Smooth muscle cell (in vitro differentiated cells): ENCODE results near the gene EID1. TPM values are rescaled to one million over a fixed set of nuclear protein-coding genes. Genes with fewer than 3 reads are reported as not detected.
"Not testable (repeated sequence)": the region's sequence is repeated elsewhere in the genome, so short reads cannot be mapped to it uniquely, and the experiment has no call there.

Experiments
- DNase-seq: peaks from one replicate; lab custom pipeline; 2025; ENCODE audit not compliant: unreplicated experiment; lab: John Stamatoyannopoulos, UW
- H2AFZ ChIP-seq: fragments of 200-600 bp; sonication (generic); 2 replicates; pipeline ENCODE4 v1.6.0; 2016; ENCODE audit warnings: antibody characterized with exemption, low read depth, mild to moderate bottlenecking
- H3F3A ChIP-seq: fragments of 200-600 bp; sonication (generic); 2 replicates; pipeline ENCODE4 v1.6.0; 2017; ENCODE audit warnings: antibody characterized with exemption, low read depth
- H3K27ac ChIP-seq: fragments of 200-600 bp; sonication (generic); 2 replicates; pipeline ENCODE4 v1.5.1; 2016; ENCODE audit warnings: low read depth, mild to moderate bottlenecking
- H3K27me3 ChIP-seq: fragments of 200-600 bp; sonication (generic); 2 replicates; pipeline ENCODE4 v1.6.1; 2016; ENCODE audit warnings: low read depth, mild to moderate bottlenecking
- H3K36me3 ChIP-seq: fragments of 200-600 bp; sonication (generic); 2 replicates; pipeline ENCODE4 v1.5.1; 2016; ENCODE audit warnings: low read depth
- H3K4me1 ChIP-seq: fragments of 200-600 bp; sonication (generic); 2 replicates; pipeline ENCODE4 v1.5.1; 2016; ENCODE audit warnings: low read depth
- H3K4me2 ChIP-seq: fragments of 200-600 bp; sonication (generic); 2 replicates; pipeline ENCODE4 v1.6.0; 2016; ENCODE audit warnings: mild to moderate bottlenecking
- H3K4me3 ChIP-seq: fragments of 200-600 bp; sonication (generic); 2 replicates; pipeline ENCODE4 v1.5.1; 2016; ENCODE audit warnings: mild to moderate bottlenecking
- H3K79me2 ChIP-seq: fragments of 200-600 bp; sonication (generic); 2 replicates; pipeline ENCODE4 v1.6.0; 2016; ENCODE audit warnings: low read depth, mild to moderate bottlenecking
- H3K9ac ChIP-seq: fragments of 200-600 bp; sonication (generic); 2 replicates; pipeline ENCODE4 v1.6.0; 2016; ENCODE audit warnings: low read depth
- H3K9me3 ChIP-seq: fragments of 200-600 bp; sonication (generic); replicated peaks from 2 replicates; pipeline ENCODE4 v1.5.1; 2016; ENCODE audit warnings: low read depth
- H4K20me1 ChIP-seq: fragments of 200-600 bp; sonication (generic); 2 replicates; pipeline ENCODE4 v1.6.0; 2016; ENCODE audit warnings: low read depth
- WGBS: methylation state at CpG from one replicate; pipeline ENCODE4 v1.1.7; 2016; ENCODE audit warnings: low lambda C conversion rate; 5-methylcytosine and 5-hydroxymethylcytosine counted together
- polyA plus RNA-seq: library from polyadenylated mRNA; unstranded; fragments of >200 nt; fragmentation: Nextera tagmentation; extraction: Ambion mirVana; gene quantifications from 2 replicates; pipeline ENCODE4 v1.2.1, GENCODE V29; 2016
- total RNA-seq: library from RNA; depleted of rRNA; stranded (reverse); fragments of >200 nt; gene quantifications from 2 replicates; pipeline ENCODE4 v1.2.3, GENCODE V29; 2014
- TF ChIP-seq, protein P1 (sequence below): fragments of 200-600 bp; sonication (generic); IDR thresholded peaks from 2 replicates; pipeline ENCODE4 v1.5.1; 2017; ENCODE audit warnings: borderline replicate concordance, mild to moderate bottlenecking, antibody characterized with exemption; ENCODE audit not compliant: insufficient read depth, poor library complexity, severe bottlenecking

The EID1 gene
- total and polyA plus RNA-seq, 2 experiments from 2014 or later, result 216 to 316 TPM

DNA sequence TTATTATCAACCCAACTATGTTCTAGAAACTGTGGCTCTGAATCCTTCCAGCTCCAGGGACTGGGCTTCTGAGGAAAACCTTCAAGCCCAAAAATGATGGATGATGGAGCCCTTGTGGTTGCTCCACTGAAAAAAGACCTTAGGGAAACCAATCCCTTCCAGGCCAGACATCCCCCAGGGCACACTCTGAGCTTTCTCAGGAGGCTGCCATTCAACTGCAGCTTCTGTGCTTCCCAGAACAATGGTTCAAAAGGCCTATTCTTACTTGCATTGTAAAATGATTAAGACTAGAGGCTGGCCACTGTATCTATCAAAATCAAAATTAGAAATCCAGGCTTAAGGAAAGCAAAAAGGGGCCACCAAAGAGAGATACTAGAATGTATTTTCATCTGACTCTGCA lies 27.3 kb downstream of the EID1 start:
- H3K27ac ChIP-seq, result no peak overlapping the region
- no peaks in the 10 kb centered on the region for H3K27me3 ChIP-seq
- H3K4me2 ChIP-seq, result no peak overlapping the region
- no peaks in the 10 kb centered on the region for H4K20me1 ChIP-seq
- H2AFZ ChIP-seq, result no peak overlapping the region
- no peaks in the 10 kb centered on the region for H3K9me3 ChIP-seq
- H3K79me2 ChIP-seq, result no peaks in the 10 kb centered on the region
- H3K4me3 ChIP-seq, result no peak overlapping the region
- H3K36me3 ChIP-seq, result no peaks in the 10 kb centered on the region
- DNase-seq, result no peak
- TF ChIP-seq, protein P1, sequence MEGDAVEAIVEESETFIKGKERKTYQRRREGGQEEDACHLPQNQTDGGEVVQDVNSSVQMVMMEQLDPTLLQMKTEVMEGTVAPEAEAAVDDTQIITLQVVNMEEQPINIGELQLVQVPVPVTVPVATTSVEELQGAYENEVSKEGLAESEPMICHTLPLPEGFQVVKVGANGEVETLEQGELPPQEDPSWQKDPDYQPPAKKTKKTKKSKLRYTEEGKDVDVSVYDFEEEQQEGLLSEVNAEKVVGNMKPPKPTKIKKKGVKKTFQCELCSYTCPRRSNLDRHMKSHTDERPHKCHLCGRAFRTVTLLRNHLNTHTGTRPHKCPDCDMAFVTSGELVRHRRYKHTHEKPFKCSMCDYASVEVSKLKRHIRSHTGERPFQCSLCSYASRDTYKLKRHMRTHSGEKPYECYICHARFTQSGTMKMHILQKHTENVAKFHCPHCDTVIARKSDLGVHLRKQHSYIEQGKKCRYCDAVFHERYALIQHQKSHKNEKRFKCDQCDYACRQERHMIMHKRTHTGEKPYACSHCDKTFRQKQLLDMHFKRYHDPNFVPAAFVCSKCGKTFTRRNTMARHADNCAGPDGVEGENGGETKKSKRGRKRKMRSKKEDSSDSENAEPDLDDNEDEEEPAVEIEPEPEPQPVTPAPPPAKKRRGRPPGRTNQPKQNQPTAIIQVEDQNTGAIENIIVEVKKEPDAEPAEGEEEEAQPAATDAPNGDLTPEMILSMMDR, result no peak
- H3F3A ChIP-seq, result no peaks in the 10 kb centered on the region
- no peak overlapping the region for H3K9ac ChIP-seq
- H3K4me1 ChIP-seq, result no peaks in the 10 kb centered on the region

DNA sequence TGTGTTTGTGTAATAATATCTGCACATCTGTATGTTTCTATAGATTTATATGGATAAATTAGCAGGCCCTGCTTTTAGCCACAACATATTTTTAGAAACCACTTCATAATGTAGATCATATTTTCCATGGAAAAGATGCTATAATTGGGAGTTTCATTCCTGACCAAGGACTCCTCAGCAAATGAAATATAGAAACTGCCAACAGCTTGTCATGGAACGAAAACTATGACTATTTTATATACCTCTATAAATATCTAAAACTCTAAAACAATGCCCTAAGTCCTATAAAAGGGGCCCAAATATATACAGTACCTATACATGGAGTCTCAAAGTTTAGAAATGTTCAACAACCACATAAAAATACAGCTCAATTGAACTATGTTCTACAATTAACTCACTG lies 27.9 kb downstream of the EID1 start:
- TF ChIP-seq, protein P1, result no peak
- no peak overlapping the region for H3K4me2 ChIP-seq
- no peak overlapping the region for H3K9ac ChIP-seq
- no peaks in the 10 kb centered on the region for H3K27me3 ChIP-seq
- no peak for DNase-seq
- H4K20me1 ChIP-seq, result no peaks in the 10 kb centered on the region
- no peak overlapping the region for H3K27ac ChIP-seq
- H3K4me1 ChIP-seq, result no peaks in the 10 kb centered on the region
- no peaks in the 10 kb centered on the region for H3K36me3 ChIP-seq
- no peaks in the 10 kb centered on the region for H3F3A ChIP-seq
- H2AFZ ChIP-seq, result no peak overlapping the region
- H3K9me3 ChIP-seq, result no peaks in the 10 kb centered on the region
- 93% methylated on average over 1 of the region's 1 CpG for WGBS
- no peaks in the 10 kb centered on the region for H3K79me2 ChIP-seq
- no peak overlapping the region for H3K4me3 ChIP-seq

DNA sequence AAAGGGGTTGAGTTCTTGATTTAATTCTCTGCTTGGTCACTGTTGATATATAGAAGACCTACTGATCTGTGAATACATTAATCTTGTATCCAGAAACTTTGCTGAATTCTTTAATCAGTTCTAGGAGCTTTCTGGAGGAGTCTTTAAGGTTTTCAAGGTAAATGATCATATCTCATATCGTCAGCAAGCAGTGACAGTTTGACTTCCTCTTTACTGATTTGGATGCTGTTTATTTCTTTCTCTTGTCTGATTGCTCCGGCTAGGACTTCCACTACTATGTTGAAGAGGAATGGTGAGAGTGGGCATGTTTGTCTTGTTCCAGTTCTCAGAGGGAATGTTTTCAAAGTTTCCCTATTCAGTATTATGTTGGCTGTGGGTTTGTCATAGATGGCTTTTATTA lies 31.4 kb downstream of the EID1 start:
- H3K79me2 ChIP-seq, H2AFZ ChIP-seq, H3K9me3 ChIP-seq, H3K36me3 ChIP-seq, DNase-seq, H3K4me2 ChIP-seq, H3F3A ChIP-seq, H3K4me1 ChIP-seq, H3K27me3 ChIP-seq, H4K20me1 ChIP-seq, H3K9ac ChIP-seq, H3K27ac ChIP-seq, H3K4me3 ChIP-seq: not testable (repeated sequence)
- WGBS, result 89% methylated on average over 2 of the region's 2 CpGs

DNA sequence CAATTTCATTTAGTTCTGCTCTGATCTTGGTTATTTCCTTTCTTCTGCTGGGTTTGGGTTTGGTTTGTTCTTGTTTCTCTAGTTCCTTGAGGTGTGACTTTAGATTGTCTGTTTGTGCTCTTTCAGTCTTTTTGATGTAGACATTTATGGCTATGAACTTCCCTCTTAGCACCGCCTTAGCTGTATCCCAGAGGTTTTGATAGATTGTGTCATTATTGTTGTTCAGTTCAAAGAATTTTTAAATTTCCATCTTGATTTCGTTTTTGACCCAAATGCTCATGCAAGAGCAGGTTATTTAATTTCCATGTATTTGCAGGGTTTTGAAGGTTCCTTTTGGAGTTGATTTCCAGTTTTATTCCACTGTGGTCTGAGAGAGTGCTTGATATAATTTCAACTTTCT lies 32.6 kb downstream of the EID1 start:
- not testable (repeated sequence) for H2AFZ ChIP-seq, H3K79me2 ChIP-seq, H3K4me3 ChIP-seq, H3K36me3 ChIP-seq, H3K4me2 ChIP-seq, H4K20me1 ChIP-seq, H3K4me1 ChIP-seq, DNase-seq, H3K9ac ChIP-seq, H3K27me3 ChIP-seq, H3K27ac ChIP-seq, H3F3A ChIP-seq, H3K9me3 ChIP-seq
- 85% methylated on average over 2 of the region's 2 CpGs for WGBS

DNA sequence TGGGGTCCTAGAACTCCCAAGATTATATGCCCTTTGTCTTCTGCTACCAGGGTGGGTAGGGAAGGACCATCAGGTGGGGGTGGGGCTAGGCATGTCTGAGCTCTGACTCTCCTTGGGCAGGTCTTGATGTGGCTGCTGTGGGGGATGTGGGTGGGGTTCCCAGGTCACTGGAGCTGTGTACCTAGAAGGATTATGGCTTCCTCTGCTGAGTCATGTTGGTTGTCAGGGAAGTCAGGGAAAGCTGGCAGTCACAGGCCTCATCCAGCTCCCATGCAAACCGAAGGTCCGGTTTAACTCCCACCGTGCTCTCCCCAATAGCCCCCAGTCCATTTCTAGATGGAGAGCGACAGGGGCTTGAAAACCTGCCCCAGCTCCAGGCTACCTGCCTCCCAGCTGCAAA lies 35.2 kb downstream of the EID1 start:
- Histone ChIP-seq H3K4me1 (no peaks in the 10 kb centered on the region), H3K27me3 (no peaks in the 10 kb centered on the region), H3K4me3 (no peak overlapping the region), H4K20me1 (no peaks in the 10 kb centered on the region), H3K9ac (no peak overlapping the region), H3K79me2 (no peaks in the 10 kb centered on the region), H3K9me3 (no peaks in the 10 kb centered on the region), H3K4me2 (no peak overlapping the region), H3K36me3 (no peaks in the 10 kb centered on the region), H3K27ac (no peak overlapping the region), H3F3A (no peaks in the 10 kb centered on the region), H2AFZ (no peak overlapping the region)
- no peak for DNase-seq
- 95% methylated on average over 4 of the region's 4 CpGs for WGBS
- TF ChIP-seq, protein P1, result no peak
